Vagina (tissue), 2 donors: Measurements from ENCODE around the gene PTPRM. TPM values are rescaled to one million over a fixed set of nuclear protein-coding genes. Genes with fewer than 3 reads are reported as not detected.

ENCODE experiments used
- DNase-seq, 2 donors: peaks; one replicate each; pipeline ENCODE4 v3.0.0-alpha.2; 2017; ENCODE audit errors: extremely low spot score in 2 of 2
- H3K27ac ChIP-seq: fragments of 200-600 bp; sonication (generic); one replicate; pipeline ENCODE4 v1.5.1; 2019
- H3K27me3 ChIP-seq: fragments of 200-600 bp; sonication (generic); one replicate; pipeline ENCODE4 v1.5.1; 2019
- H3K36me3 ChIP-seq, 2 donors: fragments of 200-600 bp; sonication (generic); one replicate each; pipeline ENCODE4 v1.5.1; 2017 to 2019
- H3K4me1 ChIP-seq: fragments of 200-600 bp; sonication (generic); one replicate; pipeline ENCODE4 v1.5.1; 2019
- H3K4me3 ChIP-seq, 2 donors: fragments of 200-600 bp; sonication (generic); 1 replicate in 1 of 2; 2 replicates in 1 of 2; pipeline ENCODE4 v1.5.1; 2016 to 2019
- H3K9me3 ChIP-seq: fragments of 200-600 bp; sonication (generic); one replicate; pipeline ENCODE4 v1.5.1; 2019
- CTCF ChIP-seq, 3 experiments: fragments of 450-650 bp in 2 of 3; fragments of 200-600 bp in 1 of 3; sonication (generic) in 1 of 3; IDR thresholded peaks; one replicate each; pipeline ENCODE4 v1.5.1; 2017 to 2019; ENCODE audit warnings: antibody characterized with exemption in 3 of 3, mild to moderate bottlenecking in 2 of 3, moderate library complexity in 2 of 3
- POLR2A ChIP-seq, 2 donors: fragments of 450-650 bp; IDR thresholded peaks; one replicate each; pipeline ENCODE4 v1.6.1; 2017; ENCODE audit warnings: antibody characterized with exemption in 2 of 2, mild to moderate bottlenecking in 2 of 2, moderate library complexity in 2 of 2
- POLR2AphosphoS5 ChIP-seq, 2 donors: sonication (generic); formaldehyde crosslinking; IDR thresholded peaks; one replicate each; pipeline ENCODE4 v1.9.0; 2017; ENCODE audit warnings: antibody characterized with exemption in 2 of 2, mild to moderate bottlenecking in 2 of 2, low read depth in 1 of 2; ENCODE audit not compliant: insufficient read depth in 1 of 2
- intact Hi-C: fragments of 100-400 bp; cut with DNase I; formaldehyde crosslinking; loops from one replicate; pipeline ENCODE4 v1.15.1; 2023
- total RNA-seq: library from RNA; depleted of rRNA; stranded (reverse); fragments of >200 nt; gene quantifications from one replicate; pipeline ENCODE4 v1.2.3, GENCODE V29; 2016

Gene PTPRM
- total RNA-seq, 1 donor from 2014 or later = 60.2 TPM

GRCh38 chr18:7726522-7726921 lies 159.4 kb downstream of the PTPRM start:
- H3K27me3 ChIP-seq = no peaks in the 10 kb centered on the region

GRCh38 chr18:7727361-7728076 lies 160.4 kb downstream of the PTPRM start:
- peaks cover 11% of the 10 kb centered on the region for H3K4me1 ChIP-seq
- H3K4me3 ChIP-seq = no peak overlapping the region
- H3K36me3 ChIP-seq = no peaks in the 10 kb centered on the region
- no peak for TF ChIP-seq POLR2A (IDR thresholded peaks at IDR 0.05)
- TF ChIP-seq POLR2AphosphoS5 (IDR thresholded peaks at IDR 0.05; ENCODE audit: insufficient read depth in 1 of 2, low read depth in 1 of 2) = no peak
- TF ChIP-seq CTCF (IDR thresholded peaks at IDR 0.05) = no peak
- intact Hi-C loops = no loop called here
- DNase-seq = no peak
- H3K27me3 ChIP-seq = no peaks in the 10 kb centered on the region
- H3K9me3 ChIP-seq = no peaks in the 10 kb centered on the region
- H3K27ac ChIP-seq = no peak overlapping the region

More at GRCh38 chr18:7726522-7726921, 159.4 kb downstream of the PTPRM start:
- Histone ChIP-seq H3K4me1 (peaks cover 11% of the 10 kb centered on the region), H3K27ac (no peak overlapping the region), H3K4me3 (no peak overlapping the region), H3K36me3 (no peaks in the 10 kb centered on the region), H3K9me3 (no peaks in the 10 kb centered on the region)
- no peak for TF ChIP-seq POLR2AphosphoS5 (IDR thresholded peaks at IDR 0.05; ENCODE audit: insufficient read depth in 1 of 2, low read depth in 1 of 2)
- TF ChIP-seq CTCF (IDR thresholded peaks at IDR 0.05) = no peak
- no peak for TF ChIP-seq POLR2A (IDR thresholded peaks at IDR 0.05)
- intact Hi-C loops = no loop called here
- DNase-seq = no peak

GRCh38 chr18:7728297-7728696 lies 161.2 kb downstream of the PTPRM start:
- intact Hi-C loops = no loop called here
- TF ChIP-seq POLR2A (IDR thresholded peaks at IDR 0.05) (no peak), CTCF (IDR thresholded peaks at IDR 0.05) (no peak), POLR2AphosphoS5 (IDR thresholded peaks at IDR 0.05; ENCODE audit: insufficient read depth in 1 of 2, low read depth in 1 of 2) (no peak)
- no peaks in the 10 kb centered on the region for H3K36me3 ChIP-seq
- H3K4me1 ChIP-seq = peaks cover 11% of the 10 kb centered on the region
- no peak for DNase-seq
- H3K4me3 ChIP-seq = no peak overlapping the region
- no peak overlapping the region for H3K27ac ChIP-seq
- no peaks in the 10 kb centered on the region for H3K9me3 ChIP-seq
- H3K27me3 ChIP-seq = no peaks in the 10 kb centered on the region

- no peak for DNase-seq
- TF ChIP-seq POLR2AphosphoS5 (IDR thresholded peaks at IDR 0.05; ENCODE audit: insufficient read depth in 1 of 2, low read depth in 1 of 2) (no peak), POLR2A (IDR thresholded peaks at IDR 0.05) (no peak), CTCF (IDR thresholded peaks at IDR 0.05) (no peak)
- Histone ChIP-seq H3K36me3 (no peaks in the 10 kb centered on the region), H3K27ac (no peak overlapping the region), H3K9me3 (no peaks in the 10 kb centered on the region), H3K4me3 (no peak overlapping the region), H3K4me1 (peaks cover 11% of the 10 kb centered on the region), H3K27me3 (no peaks in the 10 kb centered on the region)
- intact Hi-C loops = no loop called here
Measured at GRCh38 chr18:7729868-7730267, 162.8 kb downstream of the PTPRM start.

- no peak for TF ChIP-seq POLR2A (IDR thresholded peaks at IDR 0.05)
- TF ChIP-seq POLR2AphosphoS5 (IDR thresholded peaks at IDR 0.05; ENCODE audit: insufficient read depth in 1 of 2, low read depth in 1 of 2) = no peak
- TF ChIP-seq CTCF (IDR thresholded peaks at IDR 0.05) = no peak
- intact Hi-C loops = no loop called here
- DNase-seq = no peak
- H3K9me3 ChIP-seq = no peaks in the 10 kb centered on the region
- H3K27me3 ChIP-seq = no peaks in the 10 kb centered on the region
- no peak overlapping the region for H3K4me3 ChIP-seq
- H3K36me3 ChIP-seq = no peaks in the 10 kb centered on the region
- H3K4me1 ChIP-seq = peaks cover 11% of the 10 kb centered on the region
- H3K27ac ChIP-seq = no peak overlapping the region
Measured at GRCh38 chr18:7730682-7731081, 163.6 kb downstream of the PTPRM start.
